ENCODE results near the gene STX2. TPM values are rescaled to one million over a fixed set of nuclear protein-coding genes. Genes with fewer than 3 reads are reported as not detected.

Gene STX2
- polyA plus RNA-seq, 1 donor from 2014 or later: 67.0 TPM

GRCh38 chr12:130775953-130776856 is 62.8 kb downstream of the STX2 start:
- Histone ChIP-seq H3K36me3 (ENCODE audit: insufficient read depth, low read length) (no peaks in the 10 kb centered on the region), H3K27ac (ENCODE audit: low read length) (no peak overlapping the region), H3K9me3 (ENCODE audit: low read length) (no peaks in the 10 kb centered on the region), H3K4me2 (ENCODE audit: low read length) (no peak overlapping the region), H4K20me1 (ENCODE audit: insufficient read depth) (no peaks in the 10 kb centered on the region), H3K79me2 (replicated peaks; ENCODE audit: insufficient read depth, low read length) (no peaks in the 10 kb centered on the region), H3K27me3 (ENCODE audit: insufficient read depth, low read depth, low read length) (peaks cover 6% of the 10 kb centered on the region), H3K9ac (ENCODE audit: low read length) (no peak overlapping the region), H3F3A (ENCODE audit: insufficient read depth, low read length, poor library complexity, severe bottlenecking) (no peaks in the 10 kb centered on the region), H3K4me3 (ENCODE audit: low read length) (no peak overlapping the region), H3K9me2 (ENCODE audit: insufficient read depth, low read length) (no peaks in the 10 kb centered on the region), H2AFZ (ENCODE audit: low read depth, low read length) (no peak overlapping the region)
- TF ChIP-seq EZH2 (IDR thresholded peaks at IDR 0.05; ENCODE audit: borderline replicate concordance, insufficient read depth, low read length, poor library complexity, severe bottlenecking): no peak
- TF ChIP-seq POLR2AphosphoS5 (IDR thresholded peaks at IDR 0.05): no peak
- TF ChIP-seq TAF1 (IDR thresholded peaks at IDR 0.05; ENCODE audit: low read depth): no peak
- TF ChIP-seq REST (IDR thresholded peaks at IDR 0.05; ENCODE audit: borderline replicate concordance): no peak
- no peak for TF ChIP-seq EP300 (conservative IDR thresholded peaks at IDR 0.05; ENCODE audit: poor library complexity, severe bottlenecking)
- TF ChIP-seq MXI1 (conservative IDR thresholded peaks at IDR 0.05; ENCODE audit: poor library complexity, severe bottlenecking): no peak
- TF ChIP-seq CTCF (IDR thresholded peaks at IDR 0.05; ENCODE audit: poor library complexity, severe bottlenecking): no peak
- no peak for TF ChIP-seq RAD21 (conservative IDR thresholded peaks at IDR 0.05)
- TF ChIP-seq SMC3 (conservative IDR thresholded peaks at IDR 0.05; ENCODE audit: poor library complexity): no peak

GRCh38 chr12:130770413-130771028 is 68.5 kb downstream of the STX2 start:
- Histone ChIP-seq H3K4me2 (ENCODE audit: low read length) (no peak overlapping the region), H4K20me1 (ENCODE audit: insufficient read depth) (no peaks in the 10 kb centered on the region), H2AFZ (ENCODE audit: low read depth, low read length) (no peak overlapping the region), H3K27me3 (ENCODE audit: insufficient read depth, low read depth, low read length) (no peaks in the 10 kb centered on the region), H3K4me3 (ENCODE audit: low read length) (no peak overlapping the region), H3K9me2 (ENCODE audit: insufficient read depth, low read length) (no peaks in the 10 kb centered on the region), H3K79me2 (replicated peaks; ENCODE audit: insufficient read depth, low read length) (no peaks in the 10 kb centered on the region), H3K36me3 (ENCODE audit: insufficient read depth, low read length) (peaks cover under 1% of the 10 kb centered on the region), H3K9ac (ENCODE audit: low read length) (no peak overlapping the region), H3K27ac (ENCODE audit: low read length) (no peak overlapping the region), H3K9me3 (ENCODE audit: low read length) (no peaks in the 10 kb centered on the region), H3F3A (ENCODE audit: insufficient read depth, low read length, poor library complexity, severe bottlenecking) (no peaks in the 10 kb centered on the region)
- TF ChIP-seq TAF1 (IDR thresholded peaks at IDR 0.05; ENCODE audit: low read depth) (no peak), SMC3 (conservative IDR thresholded peaks at IDR 0.05; ENCODE audit: poor library complexity) (no peak), POLR2AphosphoS5 (IDR thresholded peaks at IDR 0.05) (no peak), CTCF (IDR thresholded peaks at IDR 0.05; ENCODE audit: poor library complexity, severe bottlenecking) (no peak), REST (IDR thresholded peaks at IDR 0.05; ENCODE audit: borderline replicate concordance) (no peak), RAD21 (conservative IDR thresholded peaks at IDR 0.05) (no peak)
